AG09309 (cell line): ENCODE data around the gene LAPTM4A.
"Not testable (repeated sequence)": the region's sequence is repeated elsewhere in the genome, so short reads cannot be mapped to it uniquely, and the experiment has no call there.

Source experiments
- DNase-seq: peaks from one replicate; pipeline ENCODE4 v3.0.0-alpha.2; 2010; ENCODE audit warnings: low read depth
- H3K4me3 ChIP-seq: 2 replicates; pipeline ENCODE4 v1.5.1; 2011; ENCODE audit warnings: mild to moderate bottlenecking, low read depth, low read length, moderate library complexity; ENCODE audit not compliant: control insufficient read depth
- TF ChIP-seq, protein P1 (sequence below): IDR thresholded peaks from 2 replicates; pipeline ENCODE4 v1.5.1; 2011; ENCODE audit warnings: mild to moderate bottlenecking, low read depth, low read length, inconsistent platforms; ENCODE audit not compliant: insufficient read depth, control insufficient read depth; ENCODE audit errors: missing control alignments

LAPTM4A gene

DNA sequence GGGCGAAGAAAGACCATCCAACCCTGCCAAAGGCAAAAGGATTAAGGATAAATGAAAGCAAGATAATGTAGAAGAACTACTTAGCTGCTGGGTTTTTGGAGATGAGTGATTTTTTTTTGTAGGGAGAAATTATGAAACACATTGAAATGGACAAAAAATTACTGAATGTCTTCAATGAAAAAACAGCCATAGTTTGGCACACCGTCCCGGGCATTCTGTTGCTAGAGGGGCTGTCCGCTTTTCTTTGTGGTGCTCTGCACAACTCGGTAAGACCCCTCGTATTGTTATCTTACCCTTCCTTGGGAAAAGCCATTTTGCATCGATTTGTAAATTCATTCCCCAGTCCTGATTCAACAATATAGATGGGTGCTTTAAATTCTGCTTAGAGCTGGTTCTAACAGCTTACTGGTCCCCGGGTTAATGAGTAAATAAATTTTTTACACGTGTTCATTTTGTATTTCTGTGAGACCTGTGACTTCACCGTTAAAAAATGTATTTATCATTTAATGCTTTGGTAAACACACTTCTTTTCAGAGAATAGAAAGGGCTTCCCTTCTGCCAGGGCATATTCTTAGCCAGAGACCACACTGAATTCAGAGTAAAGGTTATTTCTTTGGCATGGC is 912 bp upstream of the LAPTM4A start:
- peak overlapping the region; percentile 99 for H3K4me3 ChIP-seq
- TF ChIP-seq, protein P1, sequence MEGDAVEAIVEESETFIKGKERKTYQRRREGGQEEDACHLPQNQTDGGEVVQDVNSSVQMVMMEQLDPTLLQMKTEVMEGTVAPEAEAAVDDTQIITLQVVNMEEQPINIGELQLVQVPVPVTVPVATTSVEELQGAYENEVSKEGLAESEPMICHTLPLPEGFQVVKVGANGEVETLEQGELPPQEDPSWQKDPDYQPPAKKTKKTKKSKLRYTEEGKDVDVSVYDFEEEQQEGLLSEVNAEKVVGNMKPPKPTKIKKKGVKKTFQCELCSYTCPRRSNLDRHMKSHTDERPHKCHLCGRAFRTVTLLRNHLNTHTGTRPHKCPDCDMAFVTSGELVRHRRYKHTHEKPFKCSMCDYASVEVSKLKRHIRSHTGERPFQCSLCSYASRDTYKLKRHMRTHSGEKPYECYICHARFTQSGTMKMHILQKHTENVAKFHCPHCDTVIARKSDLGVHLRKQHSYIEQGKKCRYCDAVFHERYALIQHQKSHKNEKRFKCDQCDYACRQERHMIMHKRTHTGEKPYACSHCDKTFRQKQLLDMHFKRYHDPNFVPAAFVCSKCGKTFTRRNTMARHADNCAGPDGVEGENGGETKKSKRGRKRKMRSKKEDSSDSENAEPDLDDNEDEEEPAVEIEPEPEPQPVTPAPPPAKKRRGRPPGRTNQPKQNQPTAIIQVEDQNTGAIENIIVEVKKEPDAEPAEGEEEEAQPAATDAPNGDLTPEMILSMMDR, result no peak
- DNase-seq, result no peak

DNA sequence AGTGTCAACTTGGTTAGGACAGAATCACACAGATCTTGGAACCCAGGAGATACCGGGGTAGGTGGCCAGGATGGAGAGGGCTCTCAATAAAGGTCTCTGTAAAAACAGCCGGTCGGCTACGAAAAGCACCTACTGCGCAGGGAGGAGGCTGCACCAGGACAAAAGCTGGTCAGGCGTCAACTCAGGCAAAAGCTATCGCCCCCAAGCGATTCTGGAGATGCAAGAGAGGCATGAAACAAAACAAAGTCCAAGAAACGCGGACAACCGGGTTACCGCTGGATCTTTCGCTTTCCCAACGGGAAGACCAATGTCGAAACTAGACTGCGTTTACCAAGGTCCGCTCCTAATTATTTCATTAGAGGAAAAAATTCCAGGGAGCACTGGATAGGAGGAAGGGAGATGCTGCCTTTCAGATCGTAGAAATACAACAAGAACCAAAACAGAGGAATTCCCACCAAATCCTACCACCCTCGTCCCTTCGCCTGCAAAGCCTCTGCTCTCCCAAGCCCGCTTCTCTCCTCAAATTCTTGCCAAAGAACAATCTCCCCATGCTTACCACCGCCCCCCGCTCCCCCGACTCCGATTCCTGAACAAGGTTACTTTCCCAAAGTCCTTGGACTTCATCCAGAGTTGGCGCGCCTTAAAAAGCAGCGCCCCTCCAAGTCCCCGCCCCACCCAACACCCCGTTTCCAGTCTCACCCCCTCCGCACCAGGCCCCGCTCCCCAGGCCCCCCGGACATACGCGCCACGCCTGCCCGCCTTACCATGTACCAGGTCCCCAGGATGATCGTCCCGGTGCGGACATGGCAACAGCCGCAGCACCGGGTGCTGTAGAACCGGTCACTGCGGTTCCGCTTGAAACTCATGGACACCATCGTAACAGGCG is 539 bp downstream of the LAPTM4A start:
- DNase-seq, result no peak
- peak overlapping the region; percentile 99 for H3K4me3 ChIP-seq
- TF ChIP-seq, protein P1, result peak; percentile 23

DNA sequence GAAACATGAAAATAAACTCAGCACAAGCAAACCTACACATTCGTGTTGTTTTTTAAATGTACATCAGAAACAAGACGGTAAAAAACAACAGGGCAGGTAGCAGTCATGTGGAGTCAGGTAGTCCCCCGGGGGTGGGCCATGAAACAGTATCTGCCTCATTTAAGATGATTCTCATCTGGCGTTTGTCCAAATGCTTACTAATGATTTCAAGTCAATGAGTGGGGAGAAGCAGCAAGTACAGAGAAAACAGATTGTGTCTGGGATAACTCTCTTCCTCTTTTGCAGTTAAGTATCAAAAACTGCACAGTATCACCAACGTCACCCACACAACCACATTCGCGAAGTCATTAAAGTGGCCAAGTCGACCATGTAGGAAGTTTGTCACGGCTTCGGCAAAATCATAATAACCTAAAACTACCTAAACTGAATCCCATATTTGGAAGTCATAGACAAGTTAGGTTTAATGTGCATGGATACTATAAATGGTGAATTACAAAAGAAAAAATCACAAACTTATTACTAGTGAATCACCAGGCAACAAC is 1.3 kb downstream of the LAPTM4A start:
- DNase-seq, result peak; percentile 42
- peak overlapping the region; percentile 99 for H3K4me3 ChIP-seq
- TF ChIP-seq, protein P1, result no peak

DNA sequence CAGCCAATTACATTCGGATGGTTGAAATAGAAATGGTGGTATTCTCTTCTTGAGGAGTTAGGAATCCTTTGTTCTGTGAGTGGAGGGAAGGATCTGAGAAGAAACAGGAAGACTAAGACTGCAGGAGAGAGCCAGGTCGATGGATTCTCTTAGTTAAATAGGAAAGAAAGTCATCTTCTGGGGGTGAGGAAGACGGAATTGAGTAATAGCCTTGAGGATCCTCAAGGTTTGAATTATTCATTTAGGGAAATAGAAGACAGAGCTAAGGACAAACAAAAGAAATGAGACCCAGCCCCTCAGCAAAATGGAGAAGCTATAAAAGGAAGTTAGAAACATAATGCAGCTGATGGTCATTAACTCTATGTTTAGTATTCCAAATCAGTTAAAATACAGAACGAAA is 1.8 kb downstream of the LAPTM4A start:
- TF ChIP-seq, protein P1, result no peak
- peak overlapping the region; percentile 99 for H3K4me3 ChIP-seq
- DNase-seq, result no peak

DNA sequence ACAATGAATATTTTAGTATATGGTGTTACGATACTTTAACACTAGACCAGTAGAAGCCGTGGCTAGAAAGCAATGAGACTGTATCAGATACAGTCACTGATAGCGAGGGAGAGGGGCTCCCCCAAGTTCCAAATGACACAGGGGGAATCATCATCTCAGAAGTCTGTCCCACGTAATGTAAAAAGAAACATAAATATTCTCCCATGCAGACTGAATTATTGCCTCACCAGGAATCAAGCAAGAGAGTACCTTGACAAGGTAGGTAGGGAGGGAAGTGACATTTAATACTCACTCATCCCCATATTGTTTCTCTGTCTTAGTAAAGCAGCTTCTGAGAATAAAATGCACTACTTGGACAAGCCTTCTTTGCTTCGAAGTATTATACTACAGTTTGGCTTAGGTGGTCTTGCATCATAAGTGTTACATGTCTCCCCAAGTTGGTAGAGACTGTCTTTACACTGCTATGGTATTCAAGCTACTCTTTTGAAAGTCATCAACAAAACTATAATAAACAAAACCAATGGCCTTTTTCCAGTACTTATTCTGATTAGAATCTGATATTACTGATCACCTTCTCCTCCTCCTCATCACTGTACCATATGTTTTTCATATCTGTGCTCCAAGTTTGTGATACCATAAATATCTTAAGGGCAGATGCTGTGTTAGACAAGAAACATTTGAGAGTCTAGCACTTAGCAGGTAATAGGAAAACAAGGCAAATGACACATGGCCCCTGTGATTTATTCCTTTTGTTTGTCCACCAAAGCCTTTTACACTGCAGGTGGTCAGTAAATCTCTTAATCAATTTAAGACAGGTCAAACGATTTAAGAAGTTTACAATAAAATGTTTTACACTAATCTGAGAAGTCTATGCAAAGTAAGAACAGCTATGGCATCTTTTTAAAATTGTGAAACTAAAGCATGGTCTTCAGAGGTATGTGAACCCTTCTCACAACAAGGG is 2.7 kb downstream of the LAPTM4A start:
- DNase-seq, result no peak
- H3K4me3 ChIP-seq, result peak overlapping the region; percentile 99
- TF ChIP-seq, protein P1, result no peak

DNA sequence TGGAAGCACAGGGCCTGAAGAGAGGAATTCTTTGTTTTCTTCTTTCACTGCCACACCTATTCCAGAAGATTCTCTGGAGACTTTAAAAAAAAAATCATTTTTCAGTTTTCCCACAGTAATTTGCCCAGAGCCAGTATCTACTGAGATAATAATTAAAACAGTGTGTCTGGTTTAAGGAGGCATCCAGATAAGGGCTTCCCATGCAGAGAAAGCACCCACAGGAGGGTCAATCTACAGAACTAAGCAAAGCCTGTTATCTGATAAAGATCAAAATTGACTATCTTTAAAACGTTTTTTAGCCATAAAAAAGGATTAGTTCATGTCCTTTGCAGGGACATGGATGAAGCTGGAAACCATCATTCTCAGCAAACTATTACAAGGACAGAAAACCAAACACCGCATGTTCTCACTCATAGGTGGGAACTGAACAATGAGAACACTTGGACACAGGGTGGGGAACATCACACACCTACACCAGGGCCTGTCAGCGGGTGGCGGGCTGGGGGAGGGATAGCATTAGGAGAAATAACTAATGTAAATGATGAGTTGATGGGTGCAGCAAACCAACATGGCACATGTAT is 5.6 kb downstream of the LAPTM4A start:
- H3K4me3 ChIP-seq, DNase-seq: not testable (repeated sequence)
